Measurements from ENCODE around the gene FBL. TPM values are rescaled to one million over a fixed set of nuclear protein-coding genes. Genes with fewer than 3 reads are reported as not detected.
"Not testable (repeated sequence)": the region's sequence is repeated elsewhere in the genome, so short reads cannot be mapped to it uniquely, and the experiment has no call there.

FBL gene
- total RNA-seq, 1 experiment from 2014 or later: 502 TPM

DNA sequence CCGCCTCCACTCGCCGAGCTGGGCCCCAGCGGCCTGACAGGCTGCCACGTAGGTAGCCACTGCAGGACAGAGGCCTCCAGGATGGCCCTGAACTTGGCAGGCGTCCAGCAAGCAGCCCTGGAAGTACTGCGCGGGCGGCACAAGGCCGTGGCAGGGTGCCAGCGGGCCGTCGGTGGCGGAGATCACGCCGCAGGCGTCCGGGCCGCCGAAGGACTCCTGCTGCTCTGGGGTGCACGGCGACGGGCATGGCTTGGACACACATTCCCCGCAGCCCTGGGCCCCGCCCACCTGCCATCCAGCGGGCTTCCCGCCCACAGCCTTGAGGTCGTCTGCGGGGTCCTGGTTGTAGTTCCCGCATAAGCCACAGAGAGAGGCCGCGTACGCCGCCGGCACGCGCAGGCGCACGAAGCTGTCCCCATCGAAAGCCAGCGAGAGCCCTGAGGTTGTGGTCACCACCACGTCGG, 29.3 kb upstream of the FBL start:
- H3K9me3 Mint-ChIP-seq (ENCODE audit: unreplicated experiment); H3K27ac Mint-ChIP-seq (ENCODE audit: low read depth, unreplicated experiment); H3K36me3 Mint-ChIP-seq (ENCODE audit: insufficient read depth, unreplicated experiment); H3K4me1 Mint-ChIP-seq (ENCODE audit: insufficient read depth, unreplicated experiment); H3K4me3 Mint-ChIP-seq (ENCODE audit: unreplicated experiment); POLR2A ChIA-PET; intact Hi-C loops (cut with micrococcal nuclease); CTCF ChIA-PET; BruUV-seq (replicated peaks); DNase-seq (ENCODE audit: unreplicated experiment): not testable (repeated sequence)
- H3K27me3 Mint-ChIP-seq (ENCODE audit: insufficient read depth, unreplicated experiment): peaks cover 13% of the 10 kb centered on the region

DNA sequence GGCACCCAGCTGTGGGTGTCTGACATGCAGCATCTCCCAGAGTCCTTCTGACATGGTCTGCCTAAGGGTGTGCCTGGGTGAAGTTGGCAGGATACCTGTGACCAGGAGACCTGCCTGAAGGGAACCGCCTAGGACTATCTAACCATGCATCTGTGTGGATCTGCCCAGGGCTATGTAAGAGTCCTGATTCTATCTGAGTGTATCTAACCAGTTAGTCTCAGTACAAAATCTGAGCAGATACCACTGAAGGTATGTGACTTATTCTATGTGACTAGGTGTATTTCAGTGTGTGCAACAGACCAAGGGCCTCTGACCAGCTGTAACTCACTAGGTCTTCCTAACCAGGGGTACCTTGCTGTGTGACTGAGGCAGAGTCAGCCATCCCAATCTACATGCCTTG, 28.2 kb upstream of the FBL start:
- BruUV-seq (replicated peaks): no TSS peak
- Mint-ChIP-seq H3K9me3 (ENCODE audit: unreplicated experiment) (no peaks in the 10 kb centered on the region), H3K27ac (ENCODE audit: low read depth, unreplicated experiment) (no peak overlapping the region), H3K36me3 (ENCODE audit: insufficient read depth, unreplicated experiment) (no peaks in the 10 kb centered on the region), H3K4me1 (ENCODE audit: insufficient read depth, unreplicated experiment) (no peaks in the 10 kb centered on the region), H3K27me3 (ENCODE audit: insufficient read depth, unreplicated experiment) (peaks cover 13% of the 10 kb centered on the region), H3K4me3 (ENCODE audit: unreplicated experiment) (no peak overlapping the region)
- intact Hi-C loops (cut with micrococcal nuclease): no loop called here
- DNase-seq (ENCODE audit: unreplicated experiment): no peak
- POLR2A ChIA-PET: no interaction called here
- CTCF ChIA-PET: no interaction called here
- TF ChIP-seq, protein P1, sequence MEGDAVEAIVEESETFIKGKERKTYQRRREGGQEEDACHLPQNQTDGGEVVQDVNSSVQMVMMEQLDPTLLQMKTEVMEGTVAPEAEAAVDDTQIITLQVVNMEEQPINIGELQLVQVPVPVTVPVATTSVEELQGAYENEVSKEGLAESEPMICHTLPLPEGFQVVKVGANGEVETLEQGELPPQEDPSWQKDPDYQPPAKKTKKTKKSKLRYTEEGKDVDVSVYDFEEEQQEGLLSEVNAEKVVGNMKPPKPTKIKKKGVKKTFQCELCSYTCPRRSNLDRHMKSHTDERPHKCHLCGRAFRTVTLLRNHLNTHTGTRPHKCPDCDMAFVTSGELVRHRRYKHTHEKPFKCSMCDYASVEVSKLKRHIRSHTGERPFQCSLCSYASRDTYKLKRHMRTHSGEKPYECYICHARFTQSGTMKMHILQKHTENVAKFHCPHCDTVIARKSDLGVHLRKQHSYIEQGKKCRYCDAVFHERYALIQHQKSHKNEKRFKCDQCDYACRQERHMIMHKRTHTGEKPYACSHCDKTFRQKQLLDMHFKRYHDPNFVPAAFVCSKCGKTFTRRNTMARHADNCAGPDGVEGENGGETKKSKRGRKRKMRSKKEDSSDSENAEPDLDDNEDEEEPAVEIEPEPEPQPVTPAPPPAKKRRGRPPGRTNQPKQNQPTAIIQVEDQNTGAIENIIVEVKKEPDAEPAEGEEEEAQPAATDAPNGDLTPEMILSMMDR (IDR thresholded peaks at IDR 0.05; ENCODE audit: unreplicated experiment): no peak

DNA sequence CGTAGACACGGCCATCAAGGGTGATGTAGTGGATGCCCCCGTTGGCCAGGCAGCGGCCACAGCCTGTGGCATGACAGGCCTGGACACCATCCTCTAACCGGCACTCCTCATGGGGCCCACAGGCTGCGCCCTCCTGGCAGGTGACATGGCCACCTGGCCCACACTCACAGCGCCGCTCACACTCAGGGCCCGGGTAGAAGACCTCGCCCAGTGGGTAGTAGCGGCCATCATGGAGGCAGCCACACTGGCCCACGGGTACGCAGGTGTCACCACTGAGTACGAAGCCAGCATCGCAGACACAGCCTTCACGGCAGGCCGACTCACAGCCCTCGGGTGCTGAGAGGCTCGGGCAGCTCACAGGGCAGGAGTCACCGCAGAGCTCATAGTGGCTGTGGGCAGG, 27.2 kb upstream of the FBL start:
- Mint-ChIP-seq H3K4me3 (ENCODE audit: unreplicated experiment) (no peak overlapping the region), H3K27me3 (ENCODE audit: insufficient read depth, unreplicated experiment) (peaks cover 7% of the 10 kb centered on the region), H3K27ac (ENCODE audit: low read depth, unreplicated experiment) (no peak overlapping the region), H3K4me1 (ENCODE audit: insufficient read depth, unreplicated experiment) (no peaks in the 10 kb centered on the region), H3K36me3 (ENCODE audit: insufficient read depth, unreplicated experiment) (no peaks in the 10 kb centered on the region), H3K9me3 (ENCODE audit: unreplicated experiment) (no peaks in the 10 kb centered on the region)
- ChIA-PET POLR2A (no interaction called here), CTCF (no interaction called here)
- no TSS peak for BruUV-seq (replicated peaks)
- TF ChIP-seq, protein P1 (IDR thresholded peaks at IDR 0.05; ENCODE audit: unreplicated experiment): no peak
- intact Hi-C loops (cut with micrococcal nuclease): no loop called here
- DNase-seq (ENCODE audit: unreplicated experiment): no peak

DNA sequence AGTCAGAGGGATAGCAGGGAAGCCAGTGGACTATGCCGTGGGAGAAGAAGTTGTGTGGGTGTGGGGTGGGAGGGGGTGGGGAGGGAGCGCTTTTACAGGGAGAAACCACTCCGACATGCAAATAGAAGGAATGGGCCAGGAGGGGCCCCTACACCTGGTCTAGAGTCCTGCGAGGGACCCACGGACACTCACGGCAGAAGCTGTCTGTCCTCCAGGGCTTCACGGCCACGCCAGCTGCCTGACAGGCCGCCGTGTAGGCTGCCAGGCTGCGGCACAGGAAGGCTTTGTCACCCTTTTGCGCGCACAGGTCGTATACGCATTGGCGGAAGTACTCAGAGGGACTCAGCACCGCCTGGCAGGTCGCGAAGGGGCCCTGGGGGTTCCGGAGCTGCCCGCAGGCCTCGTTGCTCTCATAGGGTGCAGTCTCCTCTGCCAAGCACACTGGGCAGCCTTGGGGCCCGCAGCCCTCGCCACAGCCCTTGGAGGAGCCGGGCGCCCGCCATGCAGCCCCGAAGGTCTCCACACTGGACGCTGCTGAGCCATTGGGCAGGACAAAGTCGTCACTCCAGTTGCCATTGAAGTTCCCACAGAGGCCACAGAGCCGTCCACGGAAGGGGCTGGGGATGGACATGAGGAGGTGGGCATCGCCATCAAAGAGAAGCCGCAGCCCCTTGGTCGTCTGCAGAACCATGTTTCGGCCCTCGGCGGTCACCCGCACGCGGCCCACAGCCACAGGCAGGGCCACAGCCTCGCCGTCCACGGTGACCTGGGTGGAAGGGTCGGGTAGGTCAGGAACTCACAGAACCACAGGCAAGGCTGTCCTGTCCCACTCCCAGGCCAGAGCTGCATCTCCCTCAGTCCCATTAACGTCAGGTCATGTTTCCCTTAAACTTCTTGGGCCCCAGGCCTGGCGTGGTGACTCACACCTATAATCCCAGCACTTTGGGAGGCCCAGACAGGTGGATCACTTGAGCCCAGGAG, 26.0 kb upstream of the FBL start:
- intact Hi-C loops (cut with micrococcal nuclease): no loop called here
- H3K27me3 Mint-ChIP-seq (ENCODE audit: insufficient read depth, unreplicated experiment): no peaks in the 10 kb centered on the region
- no peak overlapping the region for H3K27ac Mint-ChIP-seq (ENCODE audit: low read depth, unreplicated experiment)
- TF ChIP-seq, protein P1 (IDR thresholded peaks at IDR 0.05; ENCODE audit: unreplicated experiment): no peak
- no peaks in the 10 kb centered on the region for H3K4me1 Mint-ChIP-seq (ENCODE audit: insufficient read depth, unreplicated experiment)
- no peaks in the 10 kb centered on the region for H3K36me3 Mint-ChIP-seq (ENCODE audit: insufficient read depth, unreplicated experiment)
- BruUV-seq (replicated peaks): no TSS peak
- DNase-seq (ENCODE audit: unreplicated experiment): no peak
- CTCF ChIA-PET: no interaction called here
- POLR2A ChIA-PET: no interaction called here
- no peaks in the 10 kb centered on the region for H3K9me3 Mint-ChIP-seq (ENCODE audit: unreplicated experiment)
- no peak overlapping the region for H3K4me3 Mint-ChIP-seq (ENCODE audit: unreplicated experiment)

Measured in MCF 10A (cell line).